ENCODE measurements around the gene ALKBH4. TPM values are rescaled to one million over a fixed set of nuclear protein-coding genes. Genes with fewer than 3 reads are reported as not detected.
"Not testable (repeated sequence)": the region's sequence is repeated elsewhere in the genome, so short reads cannot be mapped to it uniquely, and the experiment has no call there.

ALKBH4 gene
- polyA plus RNA-seq, 1 donor from 2014 or later, result 18.1 TPM

- Mint-ChIP-seq H3K9me3 (no peaks in the 10 kb centered on the region), H3K4me1 (peaks cover 39 to 56% (median 55%) of the 10 kb centered on the region in 3 donors), H3K4me3 (peak overlapping the region in 1 of 4 donors; percentile 41), H3K27ac (no peak overlapping the region), H3K27me3 (peaks cover 2% of the 10 kb centered on the region), H3K36me3 (peaks cover 24% of the 10 kb centered on the region)
Observed at GRCh38 chr7:102412548-102412947, 52.1 kb downstream of the ALKBH4 start.

- no peak overlapping the region for H3K4me3 Mint-ChIP-seq
- peak overlapping the region in 1 of 3 donors; percentile 76 for H3K27ac Mint-ChIP-seq
- no peaks in the 10 kb centered on the region for H3K9me3 Mint-ChIP-seq
- H3K36me3 Mint-ChIP-seq, result peaks cover 19% of the 10 kb centered on the region
- peaks cover 1% of the 10 kb centered on the region for H3K27me3 Mint-ChIP-seq
- H3K4me1 Mint-ChIP-seq, result peaks cover 29 to 41% (median 40%) of the 10 kb centered on the region in 3 donors
Observed at GRCh38 chr7:102410918-102411317, 53.7 kb downstream of the ALKBH4 start.

DNA sequence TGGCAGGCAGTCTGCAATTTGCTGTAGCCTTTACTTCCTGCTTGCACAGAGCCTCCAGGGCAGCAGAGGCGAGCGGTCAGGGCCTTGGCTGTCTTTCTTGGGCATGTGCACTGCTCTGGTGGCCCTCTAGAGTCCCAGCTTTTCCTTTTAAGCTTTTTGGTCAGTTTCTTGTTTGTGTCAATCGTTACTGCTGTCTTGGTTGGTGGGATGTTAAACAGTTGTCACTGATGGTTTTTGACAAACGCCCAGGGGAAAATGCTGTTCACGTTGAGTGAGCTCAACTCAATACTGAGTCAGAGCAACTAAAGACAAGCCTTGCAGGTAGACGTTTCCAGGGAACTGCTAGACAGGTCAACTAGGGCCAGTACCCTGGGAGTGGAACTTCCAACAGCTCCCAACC is 54.5 kb downstream of the ALKBH4 start:
- peaks cover 21 to 35% (median 33%) of the 10 kb centered on the region in 3 donors for H3K4me1 Mint-ChIP-seq
- peak overlapping the region in 1 of 3 donors; percentile 76 for H3K27ac Mint-ChIP-seq
- no peaks in the 10 kb centered on the region for H3K9me3 Mint-ChIP-seq
- peaks cover 17% of the 10 kb centered on the region for H3K36me3 Mint-ChIP-seq
- H3K4me3 Mint-ChIP-seq, result no peak overlapping the region
- no peaks in the 10 kb centered on the region for H3K27me3 Mint-ChIP-seq

DNA sequence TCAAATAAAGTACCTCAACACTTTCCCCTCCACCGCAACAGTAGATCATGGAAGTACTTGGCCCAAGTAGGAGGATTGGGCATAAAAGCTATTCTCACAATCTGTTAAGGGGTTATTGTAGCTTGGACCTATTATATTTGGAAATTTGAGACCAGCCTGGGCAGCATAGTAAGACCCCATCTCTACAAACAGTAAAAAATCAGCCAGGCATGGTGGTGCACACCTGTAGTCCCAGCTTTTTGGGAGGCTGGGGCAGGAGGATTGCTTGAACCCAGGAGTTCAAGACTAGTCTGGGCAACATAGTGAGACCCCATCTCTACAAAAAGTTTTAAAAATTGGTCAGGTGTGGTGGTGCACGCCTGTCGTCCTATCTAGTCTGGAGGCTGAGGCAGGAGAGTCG is 55.3 kb downstream of the ALKBH4 start:
- peaks cover 17% of the 10 kb centered on the region for H3K36me3 Mint-ChIP-seq
- no peaks in the 10 kb centered on the region for H3K9me3 Mint-ChIP-seq
- no peaks in the 10 kb centered on the region for H3K27me3 Mint-ChIP-seq
- no peak overlapping the region for H3K4me3 Mint-ChIP-seq
- peak overlapping the region; percentile 14 to 84 (median 76) for H3K27ac Mint-ChIP-seq
- H3K4me1 Mint-ChIP-seq, result peaks cover 26 to 36% (median 35%) of the 10 kb centered on the region in 3 donors

- H3K4me3 Mint-ChIP-seq, result peak overlapping the region; percentile 2 to 38 (median 23)
- not testable (repeated sequence) for H3K27me3 Mint-ChIP-seq, H3K9me3 Mint-ChIP-seq
- peaks cover 17% of the 10 kb centered on the region for H3K36me3 Mint-ChIP-seq
- H3K4me1 Mint-ChIP-seq, result peaks cover 29 to 39% (median 38%) of the 10 kb centered on the region in 3 donors
- peak overlapping the region; percentile 76 to 92 (median 84) for H3K27ac Mint-ChIP-seq
Observed at GRCh38 chr7:102408530-102408929, 56.1 kb downstream of the ALKBH4 start.

DNA sequence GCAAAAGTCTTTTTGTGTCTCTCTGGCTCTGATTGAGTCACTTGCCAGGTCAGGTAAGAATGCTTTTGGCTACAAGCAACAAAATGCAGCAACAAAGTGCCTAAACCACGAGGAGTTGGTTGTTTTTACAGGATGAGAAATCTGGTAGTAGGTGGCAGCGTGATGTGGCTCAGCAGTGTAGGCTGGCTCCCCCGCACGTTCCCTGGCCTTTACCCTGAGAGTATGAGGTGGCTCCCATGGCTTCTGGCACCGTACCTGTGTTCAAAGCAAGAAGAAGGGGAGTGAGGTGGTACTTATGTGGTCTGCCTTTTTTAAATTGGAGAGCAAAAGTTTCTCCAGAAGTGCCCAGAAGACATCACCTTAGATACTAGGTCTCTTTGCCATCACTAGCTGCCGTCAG is 56.8 kb downstream of the ALKBH4 start:
- H3K27ac Mint-ChIP-seq, result peak overlapping the region; percentile 76 to 92 (median 84)
- no peaks in the 10 kb centered on the region for H3K9me3 Mint-ChIP-seq
- H3K4me1 Mint-ChIP-seq, result peaks cover 31 to 39% (median 38%) of the 10 kb centered on the region in 3 donors
- H3K36me3 Mint-ChIP-seq, result peaks cover 15% of the 10 kb centered on the region
- H3K27me3 Mint-ChIP-seq, result no peaks in the 10 kb centered on the region
- H3K4me3 Mint-ChIP-seq, result peak overlapping the region in 1 of 4 donors; percentile 23

Other genes starting within 250 kb of the ALKBH4 start
- gene SH2B2, start 178.0 kb downstream of the ALKBH4 start, polyA plus RNA-seq, result 64.5 TPM
- 0.36 TPM for gene SPDYE6, start 108.4 kb downstream of the ALKBH4 start, polyA plus RNA-seq
- 35.1 TPM for gene PRKRIP1, start 68.5 kb downstream of the ALKBH4 start, polyA plus RNA-seq
- gene ORAI2, start 31.3 kb downstream of the ALKBH4 start, polyA plus RNA-seq, result 290 TPM
- 13.4 TPM for gene LRWD1, start 121 bp upstream of the ALKBH4 start, polyA plus RNA-seq
- gene POLR2J, start 14.1 kb upstream of the ALKBH4 start, polyA plus RNA-seq, result 111 TPM
- 7.4 TPM for gene RASA4B, start 52.9 kb upstream of the ALKBH4 start, polyA plus RNA-seq
- gene UPK3BL2, start 78.8 kb upstream of the ALKBH4 start, polyA plus RNA-seq, result 3.9 TPM
- 1.2 TPM for gene SPDYE2, start 86.4 kb upstream of the ALKBH4 start, polyA plus RNA-seq
- gene POLR2J3, start 107.7 kb upstream of the ALKBH4 start, polyA plus RNA-seq, result 44.1 TPM
- gene RASA4, start 151.9 kb upstream of the ALKBH4 start, polyA plus RNA-seq, result 20.1 TPM
- 32.3 TPM for gene UPK3BL1, start 177.9 kb upstream of the ALKBH4 start, polyA plus RNA-seq
- not detected for gene SPDYE2B, start 185.5 kb upstream of the ALKBH4 start, polyA plus RNA-seq
- gene POLR2J2, start 206.8 kb upstream of the ALKBH4 start, polyA plus RNA-seq, result 3.3 TPM